NCI-H82 (cell line): ENCODE measurements around the gene ANKS6.
A peak's percentile ranks its signal among the peaks of the same experiment; 100 is the strongest.

Experiments used
- DNase-seq: peaks from one replicate; lab custom pipeline; 2025; lab: John Stamatoyannopoulos, UW

Gene ANKS6

GRCh38 chr9:98791608-98792490 lies 4.5 kb downstream of the ANKS6 start:
- no peak for DNase-seq

GRCh38 chr9:98790842-98791607 lies 5.3 kb downstream of the ANKS6 start:
- DNase-seq = peak; percentile 57

- peak; percentile 36 for DNase-seq
Measured at GRCh38 chr9:98790134-98790841, 6.1 kb downstream of the ANKS6 start.

GRCh38 chr9:98789483-98790133 lies 6.7 kb downstream of the ANKS6 start:
- DNase-seq = no peak

- no peak for DNase-seq
Measured at GRCh38 chr9:98787766-98788335, 8.5 kb downstream of the ANKS6 start.

GRCh38 chr9:98786750-98787510 lies 9.4 kb downstream of the ANKS6 start:
- DNase-seq = no peak

- no peak for DNase-seq
Measured at GRCh38 chr9:98784831-98785806, 11.2 kb downstream of the ANKS6 start.

GRCh38 chr9:98783518-98784226 lies 12.7 kb downstream of the ANKS6 start:
- DNase-seq = no peak

- DNase-seq = no peak
Measured at GRCh38 chr9:98781588-98782383, 14.6 kb downstream of the ANKS6 start.

- DNase-seq = peak; percentile 21
Measured at GRCh38 chr9:98780059-98780749, 16.2 kb downstream of the ANKS6 start.

GRCh38 chr9:98778711-98779530 lies 17.4 kb downstream of the ANKS6 start:
- DNase-seq = peak; percentile 91

- DNase-seq = no peak
Measured at GRCh38 chr9:98778251-98778650, 18.1 kb downstream of the ANKS6 start.

GRCh38 chr9:98777618-98778017 lies 18.7 kb downstream of the ANKS6 start:
- DNase-seq = no peak

GRCh38 chr9:98775831-98776441 lies 20.4 kb downstream of the ANKS6 start:
- DNase-seq = peak; percentile 94

- DNase-seq = peak; percentile 18
Measured at GRCh38 chr9:98774746-98775145, 21.6 kb downstream of the ANKS6 start.

GRCh38 chr9:98773721-98774120 lies 22.6 kb downstream of the ANKS6 start:
- DNase-seq = peak; percentile 13
